GM06990 (cell line): Measurements from ENCODE around the gene RYR2.

Experiments
- DNase-seq: peaks from one replicate; pipeline ENCODE4 v3.0.0-alpha.2; 2011; ENCODE audit not compliant: insufficient read length; ENCODE audit errors: extremely low read depth
- H3K27me3 ChIP-seq: replicated peaks from 2 replicates; pipeline ENCODE4 v1.6.0; 2011; ENCODE audit warnings: low read length; ENCODE audit not compliant: control insufficient read depth, insufficient read depth
- H3K36me3 ChIP-seq: 2 replicates; pipeline ENCODE4 v1.5.1; 2011; ENCODE audit warnings: low read length; ENCODE audit not compliant: control insufficient read depth, insufficient read depth
- H3K4me3 ChIP-seq: replicated peaks from 2 replicates; pipeline ENCODE4 v1.5.1; 2011; ENCODE audit warnings: low read depth, mild to moderate bottlenecking, control low read depth, low read length
- CTCF ChIP-seq: IDR thresholded peaks from 2 replicates; pipeline ENCODE4 v1.5.1; 2011; ENCODE audit warnings: low read length, control low read depth, mild to moderate bottlenecking, inconsistent platforms; ENCODE audit not compliant: insufficient read depth, poor library complexity, severe bottlenecking

The RYR2 gene

DNA sequence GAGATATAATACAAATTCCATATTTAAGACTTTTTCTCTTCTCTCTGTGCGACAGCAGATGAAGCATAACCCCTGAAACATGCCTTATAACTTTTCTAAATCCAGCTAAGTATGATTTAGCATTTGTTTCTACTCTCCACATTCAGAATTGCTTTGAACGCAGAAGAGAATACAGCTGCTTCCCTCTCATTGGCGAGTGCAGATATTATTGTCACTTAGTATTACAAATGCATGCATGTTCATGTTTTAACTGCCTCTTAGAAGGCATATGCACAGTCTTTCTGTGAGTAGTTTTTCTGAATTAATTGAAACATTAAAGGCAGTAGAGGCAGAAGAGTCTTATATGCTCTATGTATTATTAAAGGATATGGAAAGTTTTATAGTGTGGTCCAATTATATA is 631.6 kb downstream of the RYR2 start:
- no peak for TF ChIP-seq CTCF
- no peak for DNase-seq
- Histone ChIP-seq H3K4me3 (no peak overlapping the region), H3K27me3 (no peaks in the 10 kb centered on the region), H3K36me3 (no peaks in the 10 kb centered on the region)

DNA sequence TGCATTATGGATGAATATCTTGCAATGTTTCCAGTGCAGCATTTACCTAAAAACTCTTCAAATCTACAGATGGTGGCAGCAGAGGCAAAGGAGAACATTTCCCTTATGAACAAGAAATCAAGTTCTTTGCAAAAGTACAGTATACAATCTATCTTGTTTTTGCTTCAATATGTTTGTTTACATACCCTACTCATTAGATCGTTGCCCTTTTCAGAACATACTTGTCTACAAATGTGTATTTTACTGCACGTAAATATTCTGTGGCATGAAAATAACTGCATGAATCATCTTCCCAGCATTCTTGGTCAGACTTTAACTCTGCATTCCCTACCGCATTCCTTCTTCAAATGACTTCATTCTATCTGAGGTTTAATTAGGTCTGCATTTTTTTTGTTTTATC is 636.0 kb downstream of the RYR2 start:
- no peak for DNase-seq
- Histone ChIP-seq H3K4me3 (no peak overlapping the region), H3K36me3 (no peaks in the 10 kb centered on the region), H3K27me3 (no peaks in the 10 kb centered on the region)
- no peak for TF ChIP-seq CTCF

GRCh38 chr1:237679687-237680086 is 637.7 kb downstream of the RYR2 start:
- H3K4me3 ChIP-seq, result no peak overlapping the region
- no peak for TF ChIP-seq CTCF
- DNase-seq, result no peak

DNA sequence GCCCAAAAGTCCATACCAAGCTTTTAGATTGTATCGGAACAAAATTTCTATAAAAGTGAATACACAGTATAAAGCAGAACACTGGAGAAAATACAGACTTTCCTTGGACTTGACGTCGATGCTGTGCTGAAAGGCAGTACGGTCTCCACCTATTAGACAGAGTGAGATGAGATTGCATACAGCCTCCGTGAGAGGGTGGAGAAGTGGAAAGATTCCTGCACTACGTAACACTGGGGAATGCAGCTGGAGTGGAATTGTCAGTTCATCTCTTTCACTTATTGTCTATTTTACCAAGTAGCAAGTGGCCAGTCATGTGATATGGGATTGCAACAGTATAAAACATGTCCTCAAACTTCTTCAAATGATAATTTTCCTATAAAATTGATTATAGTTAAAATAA is 639.2 kb downstream of the RYR2 start:
- Histone ChIP-seq H3K27me3 (no peaks in the 10 kb centered on the region), H3K4me3 (no peak overlapping the region), H3K36me3 (no peaks in the 10 kb centered on the region)
- no peak for DNase-seq
- TF ChIP-seq CTCF, result no peak

More at GRCh38 chr1:237679687-237680086, 637.7 kb downstream of the RYR2 start:
- Histone ChIP-seq H3K36me3 (no peaks in the 10 kb centered on the region), H3K27me3 (no peaks in the 10 kb centered on the region)

GRCh38 chr1:237684236-237684635 is 642.3 kb downstream of the RYR2 start:
- no peak for TF ChIP-seq CTCF
- Histone ChIP-seq H3K36me3 (no peaks in the 10 kb centered on the region), H3K27me3 (no peaks in the 10 kb centered on the region), H3K4me3 (no peak overlapping the region)
- DNase-seq, result no peak

- no peak for DNase-seq
- Histone ChIP-seq H3K36me3 (no peaks in the 10 kb centered on the region), H3K27me3 (no peaks in the 10 kb centered on the region), H3K4me3 (no peak overlapping the region)
- TF ChIP-seq CTCF, result no peak
These were observed 643.6 kb downstream of the RYR2 start for GRCh38 chr1:237685551-237685950.
